Prostate gland (tissue), 2 donors: ENCODE data around the gene MXRA8. TPM values are rescaled to one million over a fixed set of nuclear protein-coding genes. Genes with fewer than 3 reads are reported as not detected.

Source experiments
- DNase-seq: peaks from one replicate; pipeline ENCODE4 v3.0.0-alpha.2; 2019; ENCODE audit warnings: low spot score
- H3K27ac ChIP-seq, 2 donors: fragments of 200-600 bp; sonication (generic); 2 replicates each; pipeline ENCODE4 v1.5.1; 2017 to 2019
- H3K27me3 ChIP-seq: fragments of 200-600 bp; sonication (generic); replicated peaks from 2 replicates; pipeline ENCODE4 v1.5.1; 2019; ENCODE audit not compliant: insufficient read depth
- H3K36me3 ChIP-seq, 2 donors: fragments of 200-600 bp; sonication (generic); 1 replicate in 1 of 2; 2 replicates in 1 of 2; pipeline versions ENCODE4 v1.5.1 to v1.8.1; 2017 to 2019
- H3K4me1 ChIP-seq: fragments of 200-600 bp; sonication (generic); replicated peaks from 2 replicates; pipeline ENCODE4 v1.5.1; 2019
- H3K4me3 ChIP-seq, 2 donors: fragments of 200-600 bp; sonication (generic); 2 replicates each; pipeline ENCODE4 v1.5.1; 2017 to 2019
- H3K9me3 ChIP-seq: fragments of 200-600 bp; sonication (generic); 2 replicates; pipeline ENCODE4 v1.5.1; 2017
- POLR2A ChIP-seq: fragments of 450-650 bp; IDR thresholded peaks from one replicate; pipeline ENCODE4 v1.6.1; 2016; ENCODE audit warnings: antibody characterized with exemption, mild to moderate bottlenecking
- POLR2AphosphoS5 ChIP-seq: sonication (generic); formaldehyde crosslinking; IDR thresholded peaks from one replicate; pipeline ENCODE4 v1.6.1; 2017; ENCODE audit warnings: antibody characterized with exemption
- WGBS: methylation state at CpG from one replicate; pipeline ENCODE4 v1.1.5; 2018; 5-methylcytosine and 5-hydroxymethylcytosine counted together
- intact Hi-C: fragments of 100-400 bp; cut with DNase I; formaldehyde crosslinking; loops from one replicate; pipeline ENCODE4 v1.14.2; 2022
- total RNA-seq, 2 donors: library from RNA; depleted of rRNA; stranded (reverse); fragments of >200 nt; gene quantifications; one replicate each; pipeline ENCODE4 v1.1.0, GENCODE V29; 2016
- TF ChIP-seq, protein P1 (sequence below), 4 experiments: fragments of 200-600 bp in 2 of 4; fragments of 450-650 bp in 2 of 4; sonication (generic) in 2 of 4; IDR thresholded peaks; 1 replicate in 3 of 4; 2 replicates in 1 of 4; pipeline ENCODE4 v1.5.1; 2016 to 2019; ENCODE audit warnings: antibody characterized with exemption in 4 of 4, mild to moderate bottlenecking in 2 of 4, moderate library complexity in 2 of 4

Gene MXRA8
- total RNA-seq, 2 donors from 2014 or later, result 39.0 to 152 TPM

DNA sequence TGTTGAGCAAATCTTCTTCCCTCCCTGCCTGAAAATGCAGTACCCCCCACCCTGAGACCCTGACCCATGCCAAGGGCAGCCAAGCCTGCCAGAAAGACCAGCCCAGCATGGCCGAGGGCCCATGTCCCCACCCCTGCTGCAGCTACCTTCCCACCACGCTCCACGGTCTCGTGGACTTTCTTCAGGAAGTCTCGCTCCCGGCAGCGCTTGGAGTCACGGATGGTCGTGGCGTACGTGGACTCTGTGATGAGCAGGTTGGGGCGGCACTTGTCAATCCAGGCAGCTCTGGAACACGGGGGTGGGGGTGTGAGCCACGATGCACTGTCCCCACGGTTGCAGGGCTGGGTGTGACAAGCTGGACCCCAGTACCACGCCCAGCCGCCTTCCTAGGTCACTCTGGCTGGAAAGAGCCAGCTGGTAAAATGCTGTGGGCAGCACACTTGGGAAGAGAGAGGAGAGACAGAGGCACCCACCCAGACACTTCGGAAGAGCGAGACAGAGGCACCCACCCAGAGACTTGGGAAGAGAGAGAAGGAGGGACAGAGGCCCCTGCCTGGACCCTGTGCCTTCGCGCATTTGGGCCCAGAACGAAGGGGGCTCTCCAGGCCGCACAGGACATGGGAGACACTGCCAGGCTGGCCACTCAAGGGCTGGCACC, 43.5 kb downstream of the MXRA8 start:
- H3K4me3 ChIP-seq, result no peak overlapping the region
- H3K36me3 ChIP-seq, result peaks cover 0 to 39% of the 10 kb centered on the region in 2 donors
- TF ChIP-seq POLR2AphosphoS5, result no peak
- no peak for TF ChIP-seq POLR2A
- TF ChIP-seq, protein P1, sequence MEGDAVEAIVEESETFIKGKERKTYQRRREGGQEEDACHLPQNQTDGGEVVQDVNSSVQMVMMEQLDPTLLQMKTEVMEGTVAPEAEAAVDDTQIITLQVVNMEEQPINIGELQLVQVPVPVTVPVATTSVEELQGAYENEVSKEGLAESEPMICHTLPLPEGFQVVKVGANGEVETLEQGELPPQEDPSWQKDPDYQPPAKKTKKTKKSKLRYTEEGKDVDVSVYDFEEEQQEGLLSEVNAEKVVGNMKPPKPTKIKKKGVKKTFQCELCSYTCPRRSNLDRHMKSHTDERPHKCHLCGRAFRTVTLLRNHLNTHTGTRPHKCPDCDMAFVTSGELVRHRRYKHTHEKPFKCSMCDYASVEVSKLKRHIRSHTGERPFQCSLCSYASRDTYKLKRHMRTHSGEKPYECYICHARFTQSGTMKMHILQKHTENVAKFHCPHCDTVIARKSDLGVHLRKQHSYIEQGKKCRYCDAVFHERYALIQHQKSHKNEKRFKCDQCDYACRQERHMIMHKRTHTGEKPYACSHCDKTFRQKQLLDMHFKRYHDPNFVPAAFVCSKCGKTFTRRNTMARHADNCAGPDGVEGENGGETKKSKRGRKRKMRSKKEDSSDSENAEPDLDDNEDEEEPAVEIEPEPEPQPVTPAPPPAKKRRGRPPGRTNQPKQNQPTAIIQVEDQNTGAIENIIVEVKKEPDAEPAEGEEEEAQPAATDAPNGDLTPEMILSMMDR (IDR thresholded peaks at IDR 0.05), result no peak
- WGBS, result 91% methylated on average over 23 of the region's 23 CpGs
- no peak for DNase-seq
- H3K27me3 ChIP-seq, result no peaks in the 10 kb centered on the region
- intact Hi-C loops, result no loop called here
- no peaks in the 10 kb centered on the region for H3K9me3 ChIP-seq
- H3K27ac ChIP-seq, result no peak overlapping the region
- peaks cover 19% of the 10 kb centered on the region for H3K4me1 ChIP-seq

DNA sequence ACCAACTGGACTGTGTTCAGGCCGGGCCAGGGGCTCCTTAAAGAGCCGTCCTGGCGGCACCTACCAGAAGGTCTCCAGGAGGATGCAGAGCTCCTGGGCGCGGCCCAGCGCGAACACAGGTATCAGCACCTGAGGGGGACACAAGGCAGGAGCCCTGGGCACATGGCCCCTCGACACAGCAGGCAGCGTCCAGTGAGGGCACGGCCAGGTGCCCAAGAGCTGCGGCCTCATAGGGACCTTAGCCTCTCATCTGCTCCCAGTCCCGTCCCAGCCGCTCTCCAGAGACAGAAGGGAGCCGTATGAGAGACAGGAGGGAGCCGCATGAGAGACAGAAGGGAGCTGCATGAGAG, 44.1 kb downstream of the MXRA8 start:
- TF ChIP-seq POLR2AphosphoS5 (no peak), POLR2A (no peak)
- TF ChIP-seq, protein P1 (IDR thresholded peaks at IDR 0.05), result no peak
- intact Hi-C loops, result no loop called here
- peaks cover 0 to 38% of the 10 kb centered on the region in 2 donors for H3K36me3 ChIP-seq
- no peak overlapping the region for H3K27ac ChIP-seq
- H3K9me3 ChIP-seq, result no peaks in the 10 kb centered on the region
- H3K4me1 ChIP-seq, result peaks cover 25% of the 10 kb centered on the region
- 87% methylated on average over 15 of the region's 15 CpGs for WGBS
- H3K27me3 ChIP-seq, result no peaks in the 10 kb centered on the region
- no peak for DNase-seq
- no peak overlapping the region for H3K4me3 ChIP-seq

DNA sequence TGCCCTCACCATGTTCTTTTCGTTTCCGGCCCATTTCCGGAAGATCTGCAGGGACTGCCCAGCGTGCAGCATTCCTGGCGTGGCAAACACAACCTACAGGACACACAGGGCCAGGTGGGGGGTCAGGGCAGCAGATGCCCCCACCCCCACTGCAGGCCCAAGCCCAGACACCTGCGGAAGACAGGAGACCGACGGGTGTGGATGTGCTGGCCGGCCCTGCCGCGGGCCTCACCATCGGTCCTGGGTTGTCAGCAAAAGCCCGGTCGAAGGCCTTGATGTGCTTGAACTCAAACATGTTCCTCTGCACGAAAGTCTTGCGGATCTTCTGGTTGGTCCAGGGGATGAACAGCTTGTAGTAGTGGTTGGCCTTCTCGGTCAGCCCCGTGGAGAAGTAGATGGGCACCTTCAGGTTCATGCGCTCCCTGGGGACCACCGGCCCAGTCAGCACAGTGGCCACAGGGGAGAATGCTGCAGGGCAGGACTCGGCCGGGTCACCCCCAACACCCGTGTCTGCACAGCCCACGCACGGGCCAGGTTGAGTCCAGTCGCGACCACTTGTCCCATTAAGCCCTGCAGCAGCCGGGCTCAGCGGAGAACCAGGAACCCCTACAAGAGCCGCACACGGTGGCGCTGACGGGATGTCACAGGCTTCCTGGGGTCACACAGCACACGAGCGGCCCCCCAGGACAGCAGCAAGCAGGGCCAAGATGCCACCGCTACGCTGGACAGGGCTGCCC, 44.7 kb downstream of the MXRA8 start:
- Histone ChIP-seq H3K36me3 (peaks cover 0 to 33% of the 10 kb centered on the region in 2 donors), H3K27me3 (no peaks in the 10 kb centered on the region), H3K27ac (no peak overlapping the region), H3K9me3 (no peaks in the 10 kb centered on the region), H3K4me1 (peaks cover 23% of the 10 kb centered on the region), H3K4me3 (no peak overlapping the region)
- intact Hi-C loops, result no loop called here
- TF ChIP-seq POLR2AphosphoS5 (no peak), POLR2A (no peak)
- TF ChIP-seq, protein P1 (IDR thresholded peaks at IDR 0.05), result no peak
- no peak for DNase-seq
- 85% methylated on average over 28 of the region's 37 CpGs for WGBS

DNA sequence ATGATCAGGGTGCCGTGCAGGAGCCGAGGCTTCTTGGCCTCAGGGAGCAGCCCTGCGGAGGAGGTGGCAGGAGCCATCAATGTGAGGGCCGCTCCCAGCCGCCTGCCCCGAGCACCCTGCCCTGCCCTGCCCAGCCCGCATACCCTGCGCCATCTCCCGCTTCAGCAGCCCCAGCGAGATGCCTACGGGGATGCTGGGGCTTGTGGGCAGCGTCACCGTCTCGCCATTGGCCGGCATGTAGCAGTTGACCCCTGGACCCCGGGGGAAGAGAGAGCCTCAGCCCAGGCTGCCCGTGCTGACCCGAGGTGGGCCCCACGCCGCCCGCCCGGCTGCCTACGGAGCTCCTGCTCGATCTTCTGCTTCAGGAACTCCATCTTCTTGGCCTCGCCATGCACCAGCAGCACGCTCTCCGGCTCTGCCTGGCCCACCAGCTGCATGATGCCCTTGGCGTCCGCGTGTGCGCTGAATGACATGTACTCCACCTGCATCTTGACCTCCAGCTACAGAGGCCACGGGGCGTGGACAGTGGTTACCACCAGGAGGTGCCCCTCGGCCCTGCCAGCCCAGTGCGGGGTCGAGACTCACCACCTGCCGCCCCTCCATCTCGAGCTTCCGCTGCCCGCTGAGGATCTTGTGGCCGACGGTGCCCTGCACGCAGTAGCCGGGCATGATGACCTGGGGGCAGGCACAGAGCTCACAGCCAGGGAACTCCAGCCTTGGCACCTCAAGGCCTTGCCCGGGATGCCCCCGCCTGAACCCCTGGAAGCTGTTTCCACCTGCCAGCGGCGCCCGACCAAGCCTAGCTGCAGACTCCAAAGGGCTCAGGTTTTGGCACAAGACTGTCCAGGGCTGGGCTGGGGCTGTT, 45.7 kb downstream of the MXRA8 start:
- no peak overlapping the region for H3K4me3 ChIP-seq
- WGBS, result 92% methylated on average over 30 of the region's 49 CpGs
- no peaks in the 10 kb centered on the region for H3K27me3 ChIP-seq
- H3K27ac ChIP-seq, result no peak overlapping the region
- TF ChIP-seq POLR2A, result no peak
- no peak for TF ChIP-seq POLR2AphosphoS5
- TF ChIP-seq, protein P1 (IDR thresholded peaks at IDR 0.05), result no peak
- peaks cover 0 to 33% of the 10 kb centered on the region in 2 donors for H3K36me3 ChIP-seq
- H3K9me3 ChIP-seq, result no peaks in the 10 kb centered on the region
- peaks cover 18% of the 10 kb centered on the region for H3K4me1 ChIP-seq
- DNase-seq, result no peak
- intact Hi-C loops, result no loop called here
